ENCODE results near the gene OR2T34. TPM values are rescaled to one million over a fixed set of nuclear protein-coding genes. Genes with fewer than 3 reads are reported as not detected.
"Not testable (repeated sequence)": the region's sequence is repeated elsewhere in the genome, so short reads cannot be mapped to it uniquely, and the experiment has no call there.

Gene OR2T34, protein sequence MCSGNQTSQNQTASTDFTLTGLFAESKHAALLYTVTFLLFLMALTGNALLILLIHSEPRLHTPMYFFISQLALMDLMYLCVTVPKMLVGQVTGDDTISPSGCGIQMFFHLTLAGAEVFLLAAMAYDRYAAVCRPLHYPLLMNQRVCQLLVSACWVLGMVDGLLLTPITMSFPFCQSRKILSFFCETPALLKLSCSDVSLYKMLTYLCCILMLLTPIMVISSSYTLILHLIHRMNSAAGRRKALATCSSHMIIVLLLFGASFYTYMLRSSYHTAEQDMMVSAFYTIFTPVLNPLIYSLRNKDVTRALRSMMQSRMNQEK
- total RNA-seq: not detected

DNA sequence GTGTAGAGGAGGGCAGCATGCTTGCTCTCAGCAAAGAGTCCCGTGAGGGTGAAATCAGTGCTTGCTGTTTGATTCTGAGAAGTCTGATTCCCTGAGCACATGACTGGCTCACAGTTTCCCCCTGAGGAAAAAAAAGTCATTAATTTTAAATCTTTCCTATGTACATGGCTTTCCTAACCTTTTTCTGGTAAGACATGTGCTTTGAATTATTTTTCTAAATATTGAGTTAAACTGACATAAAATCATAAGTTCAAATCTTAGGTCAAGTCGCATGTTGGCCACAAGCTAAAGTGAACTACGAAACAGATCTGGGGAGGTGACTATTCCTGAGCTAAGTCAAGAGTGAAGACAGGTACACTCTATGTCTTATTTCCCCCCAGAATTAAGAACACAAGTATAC lies at the start of gene OR2T34:
TSS of gene OR2T34 (minus strand) at position 101 of the 400 bp plus-strand sequence. CDS start at position 101, 0 bp downstream.
- not testable (repeated sequence) for H3K36me3 ChIP-seq, H3K27ac ChIP-seq, H3K4me3 ChIP-seq, H3K4me1 ChIP-seq, H3K9me3 ChIP-seq, DNase-seq, H3K27me3 ChIP-seq

- Histone ChIP-seq H3K4me1 (no peaks in the 10 kb centered on the region), H3K27me3 (no peaks in the 10 kb centered on the region), H3K36me3 (no peaks in the 10 kb centered on the region), H3K27ac (no peak overlapping the region), H3K9me3 (no peaks in the 10 kb centered on the region), H3K4me3 (no peak overlapping the region)
- no peak for TF ChIP-seq POLR2A (IDR thresholded peaks at IDR 0.05)
- TF ChIP-seq, protein P1, sequence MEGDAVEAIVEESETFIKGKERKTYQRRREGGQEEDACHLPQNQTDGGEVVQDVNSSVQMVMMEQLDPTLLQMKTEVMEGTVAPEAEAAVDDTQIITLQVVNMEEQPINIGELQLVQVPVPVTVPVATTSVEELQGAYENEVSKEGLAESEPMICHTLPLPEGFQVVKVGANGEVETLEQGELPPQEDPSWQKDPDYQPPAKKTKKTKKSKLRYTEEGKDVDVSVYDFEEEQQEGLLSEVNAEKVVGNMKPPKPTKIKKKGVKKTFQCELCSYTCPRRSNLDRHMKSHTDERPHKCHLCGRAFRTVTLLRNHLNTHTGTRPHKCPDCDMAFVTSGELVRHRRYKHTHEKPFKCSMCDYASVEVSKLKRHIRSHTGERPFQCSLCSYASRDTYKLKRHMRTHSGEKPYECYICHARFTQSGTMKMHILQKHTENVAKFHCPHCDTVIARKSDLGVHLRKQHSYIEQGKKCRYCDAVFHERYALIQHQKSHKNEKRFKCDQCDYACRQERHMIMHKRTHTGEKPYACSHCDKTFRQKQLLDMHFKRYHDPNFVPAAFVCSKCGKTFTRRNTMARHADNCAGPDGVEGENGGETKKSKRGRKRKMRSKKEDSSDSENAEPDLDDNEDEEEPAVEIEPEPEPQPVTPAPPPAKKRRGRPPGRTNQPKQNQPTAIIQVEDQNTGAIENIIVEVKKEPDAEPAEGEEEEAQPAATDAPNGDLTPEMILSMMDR (IDR thresholded peaks at IDR 0.05): peak; percentile 45 to 84 (median 63)
- DNase-seq: no peak
These were observed 48.0 kb upstream of the OR2T34 start for GRCh38 chr1:248622570-248623001.

DNA sequence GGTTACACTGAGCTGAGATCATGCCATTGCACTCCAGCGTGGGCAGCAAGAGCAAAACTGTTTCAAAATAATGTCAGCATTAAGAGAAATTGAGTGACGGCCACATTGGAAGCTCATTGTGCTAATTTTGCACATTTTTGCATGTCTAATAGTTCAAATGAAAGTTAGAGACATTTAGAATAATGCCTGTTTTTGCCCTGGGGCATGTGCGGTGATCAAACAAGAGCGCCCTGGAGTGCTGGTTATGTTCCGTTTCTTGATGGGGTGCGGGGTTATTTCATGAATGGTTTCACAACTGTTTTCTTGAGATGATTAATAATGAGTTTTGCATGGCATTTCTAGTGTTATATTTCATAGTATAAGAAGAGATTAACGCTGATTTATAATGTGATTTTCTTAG lies 47.2 kb upstream of the OR2T34 start:
- TF ChIP-seq, protein P1 (IDR thresholded peaks at IDR 0.05): no peak
- TF ChIP-seq POLR2A (IDR thresholded peaks at IDR 0.05): no peak
- no peak overlapping the region for H3K27ac ChIP-seq
- no peak for DNase-seq

DNA sequence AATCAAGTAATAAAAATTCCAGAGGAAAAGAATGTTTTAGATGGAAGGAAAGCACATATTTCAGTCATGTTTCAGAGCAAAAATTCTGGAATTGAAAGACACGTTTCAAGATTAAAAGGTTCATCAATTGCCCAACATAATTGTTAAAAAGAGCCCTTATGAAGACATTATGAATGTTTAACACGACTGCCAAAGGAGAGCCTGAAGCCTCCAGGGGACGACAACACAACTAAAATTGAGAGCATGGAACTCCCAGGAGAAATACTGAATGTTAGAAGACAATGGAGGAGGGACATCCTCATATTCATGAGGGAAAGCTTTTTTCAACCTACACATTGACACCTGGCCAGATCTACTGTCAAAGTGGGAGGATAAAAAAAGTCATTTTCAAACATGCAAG lies 44.3 kb upstream of the OR2T34 start:
- peak; percentile 53 to 87 (median 62) for DNase-seq
- Histone ChIP-seq H3K27ac (no peak overlapping the region), H3K4me3 (no peak overlapping the region), H3K9me3 (no peaks in the 10 kb centered on the region), H3K27me3 (no peaks in the 10 kb centered on the region), H3K4me1 (no peaks in the 10 kb centered on the region), H3K36me3 (no peaks in the 10 kb centered on the region)
- TF ChIP-seq, protein P1 (IDR thresholded peaks at IDR 0.05): peak in 4 of 6 experiments; percentile 47 to 63 (median 62)
- TF ChIP-seq POLR2A (IDR thresholded peaks at IDR 0.05): no peak

More for the DNA sequence above, 47.2 kb upstream of the OR2T34 start:
- no peak overlapping the region for H3K4me3 ChIP-seq
- H3K4me1 ChIP-seq: no peaks in the 10 kb centered on the region
- H3K36me3 ChIP-seq: no peaks in the 10 kb centered on the region
- H3K9me3 ChIP-seq: no peaks in the 10 kb centered on the region
- no peaks in the 10 kb centered on the region for H3K27me3 ChIP-seq

- Histone ChIP-seq H3K36me3 (no peaks in the 10 kb centered on the region), H3K4me3 (no peak overlapping the region), H3K9me3 (no peaks in the 10 kb centered on the region), H3K27me3 (no peaks in the 10 kb centered on the region), H3K27ac (no peak overlapping the region), H3K4me1 (no peaks in the 10 kb centered on the region)
- TF ChIP-seq, protein P1 (IDR thresholded peaks at IDR 0.05): no peak
- TF ChIP-seq POLR2A (IDR thresholded peaks at IDR 0.05): no peak
- DNase-seq: no peak
These were observed 43.6 kb upstream of the OR2T34 start for GRCh38 chr1:248618119-248618518.

DNA sequence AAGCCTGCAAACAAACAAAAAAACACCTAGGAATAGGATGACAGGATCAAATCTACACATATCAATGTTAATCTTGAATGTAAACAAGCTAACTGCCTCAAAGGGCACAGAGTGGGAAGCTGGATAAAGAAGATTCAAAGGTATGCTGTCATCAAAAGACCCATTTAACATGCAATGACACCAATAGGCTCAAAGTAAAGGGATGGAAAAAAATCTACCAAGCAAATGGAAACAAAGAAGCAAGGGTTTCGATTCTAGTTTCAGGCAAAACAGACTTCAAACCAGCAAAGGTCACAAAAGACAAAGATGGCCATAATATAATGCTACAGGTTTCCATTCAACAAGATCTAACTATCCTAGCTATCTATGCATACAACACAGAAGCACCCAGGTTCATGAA lies 39.2 kb upstream of the OR2T34 start:
- DNase-seq: no peak
- Histone ChIP-seq H3K27ac (no peak overlapping the region), H3K36me3 (no peaks in the 10 kb centered on the region), H3K9me3 (no peaks in the 10 kb centered on the region), H3K4me3 (no peak overlapping the region), H3K4me1 (no peaks in the 10 kb centered on the region), H3K27me3 (no peaks in the 10 kb centered on the region)
- TF ChIP-seq, protein P1 (IDR thresholded peaks at IDR 0.05): no peak
- TF ChIP-seq POLR2A (IDR thresholded peaks at IDR 0.05): no peak
